Activated effector memory CD4-positive, alpha-beta T cell treated with Interleukin-2 at 50 U/mL for 16 hours (primary cell): Measurements from ENCODE around the gene LIPH.
A peak's percentile ranks its signal among the peaks of the same experiment; 100 is the strongest.

Experiments
- DNase-seq: peaks from one replicate; pipeline ENCODE4 v3.0.0-alpha.2; 2020

Gene LIPH

DNA sequence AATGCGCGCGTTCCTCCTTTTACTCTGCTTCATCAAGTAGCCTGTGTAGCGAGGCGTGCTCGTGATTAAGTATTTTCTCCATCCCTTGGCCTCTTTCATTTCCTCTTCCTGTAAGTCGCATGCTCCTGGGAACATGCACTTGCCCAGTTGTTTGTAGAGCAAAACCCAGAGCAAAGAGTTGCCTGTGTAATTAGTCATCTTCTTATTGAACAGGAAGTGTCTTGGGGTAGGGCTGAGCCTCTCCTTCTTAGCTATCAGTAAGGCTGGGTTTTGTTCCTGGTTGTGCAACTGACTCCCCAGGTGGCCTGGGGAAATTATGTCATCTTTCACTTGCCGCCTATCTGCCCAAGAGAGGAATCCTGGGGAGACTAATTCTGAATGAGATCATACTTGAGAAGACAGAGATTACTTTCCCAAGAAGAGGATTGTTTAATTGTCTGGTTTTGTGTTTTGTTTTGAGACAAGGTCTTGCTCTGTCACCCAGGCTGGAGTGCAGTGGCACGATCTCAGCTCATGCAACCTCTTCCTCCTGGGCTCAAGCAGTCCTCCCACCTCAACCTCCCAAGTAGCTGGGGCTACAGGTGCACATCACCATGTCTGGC is 14.9 kb downstream of the LIPH start:
- DNase-seq = no peak

- DNase-seq = no peak
Measured at GRCh38 chr3:185534511-185534910, 17.9 kb downstream of the LIPH start.

DNA sequence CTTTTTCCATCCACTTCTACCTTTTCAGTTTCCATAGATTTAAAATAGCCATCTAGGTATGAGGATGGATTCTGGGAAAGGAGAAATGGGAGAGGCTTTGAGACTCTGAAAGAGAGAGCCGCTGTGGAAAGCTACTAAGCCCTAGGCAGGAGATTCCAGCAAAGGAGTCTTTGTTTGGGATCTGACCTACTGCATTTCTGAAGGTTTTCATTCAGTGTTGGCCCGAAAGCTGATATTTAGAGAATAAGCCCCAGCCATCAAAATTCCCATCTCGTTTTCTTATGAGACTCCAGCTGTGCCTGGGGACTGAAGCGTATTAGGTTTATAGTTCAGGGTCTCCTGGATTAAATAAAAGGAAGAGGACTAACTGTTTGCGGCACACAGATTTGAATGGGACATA is 19.5 kb downstream of the LIPH start:
- no peak for DNase-seq

- DNase-seq = no peak
Measured at GRCh38 chr3:185530856-185531255, 21.5 kb downstream of the LIPH start.

GRCh38 chr3:185528532-185528931 is 23.9 kb downstream of the LIPH start:
- no peak for DNase-seq

DNA sequence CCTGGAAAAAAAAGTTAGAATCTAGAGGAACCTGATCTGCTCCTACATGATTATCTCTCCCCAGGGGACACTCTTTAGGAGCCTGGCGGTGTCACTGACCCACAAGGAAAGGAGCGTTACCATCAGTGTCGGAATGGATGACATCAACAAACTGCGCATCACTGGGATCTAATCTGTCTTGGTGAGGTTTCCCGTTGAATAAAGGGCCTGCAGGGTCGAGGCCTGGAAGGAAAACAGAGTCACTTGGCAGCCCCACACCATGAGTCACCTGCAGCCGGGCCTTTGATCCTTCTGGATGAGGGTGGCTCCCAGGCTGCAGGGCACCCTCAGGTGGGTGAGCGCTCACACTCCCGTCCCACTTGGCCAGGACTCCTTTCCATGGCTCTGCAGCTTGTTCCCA is 25.0 kb downstream of the LIPH start:
- DNase-seq = no peak

- DNase-seq = no peak
Measured at GRCh38 chr3:185526349-185526951, 25.9 kb downstream of the LIPH start.

GRCh38 chr3:185521349-185522138 is 30.8 kb downstream of the LIPH start:
- DNase-seq = no peak

DNA sequence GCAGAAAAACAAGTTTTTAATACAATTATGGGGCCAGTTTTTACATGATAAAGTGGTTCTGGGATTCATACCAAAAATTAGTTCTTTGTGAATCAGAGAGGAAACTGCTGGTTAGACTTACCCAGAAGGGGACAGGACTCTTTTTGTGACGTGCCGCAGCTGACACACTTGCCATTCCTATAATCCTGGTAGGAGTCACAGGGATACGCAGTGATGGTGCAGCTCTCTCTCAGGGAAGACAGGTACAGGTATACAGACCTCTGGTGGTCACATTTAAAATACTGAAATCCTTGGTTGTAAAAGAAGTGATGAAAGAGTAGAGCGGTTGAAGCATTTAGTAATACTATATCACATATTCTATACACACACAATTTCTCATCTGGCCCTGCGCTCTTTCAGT is 33.4 kb downstream of the LIPH start:
- no peak for DNase-seq

DNA sequence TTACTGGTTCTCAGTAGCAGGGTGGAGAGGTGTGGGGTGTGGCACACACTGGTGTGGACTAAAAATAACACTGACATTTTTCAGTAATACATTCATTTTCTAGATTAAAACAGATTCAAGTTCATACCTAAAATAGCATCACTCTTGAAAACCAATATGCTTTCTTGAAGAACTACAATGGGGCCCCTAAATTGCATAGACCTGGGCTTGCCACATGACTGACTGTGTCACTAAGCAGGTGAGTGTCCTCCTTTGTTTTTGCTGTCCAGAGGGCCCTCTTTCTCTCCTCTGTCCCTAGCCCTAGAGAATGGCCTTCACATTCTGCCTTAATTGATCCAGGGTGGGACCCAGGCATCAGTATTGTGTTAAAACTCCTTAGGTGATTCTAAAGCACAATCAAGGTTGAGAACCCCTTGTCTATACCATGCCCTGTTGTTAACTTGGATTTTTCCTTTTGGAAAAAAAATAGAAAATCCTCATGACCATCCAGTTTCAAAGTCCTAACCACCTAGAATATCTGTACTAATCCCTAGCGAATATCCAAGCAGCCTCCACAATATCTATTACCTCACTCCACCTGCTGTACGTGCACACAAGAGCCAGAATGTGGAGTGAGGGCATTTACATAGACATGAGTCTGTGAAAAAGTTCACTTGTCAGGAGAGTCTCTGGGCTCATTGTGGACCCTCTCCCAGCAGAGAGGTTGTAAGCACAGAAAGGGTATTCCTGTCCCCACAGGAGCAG is 34.8 kb downstream of the LIPH start:
- DNase-seq = no peak

GRCh38 chr3:185511711-185512110 is 40.7 kb downstream of the LIPH start:
- DNase-seq = no peak

DNA sequence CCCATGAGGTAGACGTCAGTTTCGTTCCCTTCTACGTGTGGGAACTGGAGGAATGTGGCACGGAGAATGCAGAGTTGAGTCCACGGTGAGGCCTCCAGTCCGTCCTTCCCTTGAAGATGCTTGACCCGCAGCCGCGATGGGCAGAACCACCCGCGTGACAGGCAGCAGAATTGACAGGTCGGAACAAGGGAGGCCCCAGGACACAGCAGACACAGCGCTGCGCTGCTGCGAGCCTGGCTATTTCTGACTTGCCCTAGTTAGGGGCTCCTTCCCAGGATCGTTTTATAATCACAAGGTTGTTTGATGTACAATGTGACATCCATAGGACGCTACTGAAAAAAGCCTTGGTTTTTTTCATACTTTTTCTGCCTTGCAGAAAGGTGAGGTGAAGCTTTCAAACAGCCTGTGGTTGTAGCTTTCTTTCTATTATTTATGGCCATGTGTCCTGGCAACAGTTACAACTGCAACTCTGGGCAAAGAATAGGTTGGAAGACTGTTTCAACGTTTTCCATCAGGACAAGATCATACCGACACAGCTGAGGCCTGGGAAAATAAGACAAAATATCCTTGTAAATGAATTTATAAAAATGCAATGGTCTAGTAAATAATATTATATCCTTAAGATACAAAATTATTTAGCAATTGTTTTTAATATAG is 43.9 kb downstream of the LIPH start:
- no peak for DNase-seq

DNA sequence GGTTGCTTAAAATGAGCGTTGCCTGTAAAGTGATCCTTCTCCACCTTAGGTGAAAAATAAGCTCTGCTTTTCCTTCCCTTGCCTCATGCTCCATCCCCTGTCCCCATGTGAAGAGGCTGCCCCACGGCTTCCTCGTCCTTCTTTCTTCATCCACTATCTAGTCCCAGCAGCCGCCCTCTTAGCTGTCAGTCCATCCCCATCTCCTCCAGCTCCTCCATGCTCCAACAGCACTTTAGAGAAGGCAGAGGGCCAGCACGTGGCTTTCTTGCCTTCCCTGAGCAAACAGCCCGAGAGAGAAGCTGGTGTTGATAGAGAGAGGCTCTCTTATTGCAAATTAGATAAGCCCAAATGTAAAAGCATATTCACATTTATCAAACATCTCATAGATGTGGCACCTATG is 44.5 kb downstream of the LIPH start:
- DNase-seq = no peak

DNA sequence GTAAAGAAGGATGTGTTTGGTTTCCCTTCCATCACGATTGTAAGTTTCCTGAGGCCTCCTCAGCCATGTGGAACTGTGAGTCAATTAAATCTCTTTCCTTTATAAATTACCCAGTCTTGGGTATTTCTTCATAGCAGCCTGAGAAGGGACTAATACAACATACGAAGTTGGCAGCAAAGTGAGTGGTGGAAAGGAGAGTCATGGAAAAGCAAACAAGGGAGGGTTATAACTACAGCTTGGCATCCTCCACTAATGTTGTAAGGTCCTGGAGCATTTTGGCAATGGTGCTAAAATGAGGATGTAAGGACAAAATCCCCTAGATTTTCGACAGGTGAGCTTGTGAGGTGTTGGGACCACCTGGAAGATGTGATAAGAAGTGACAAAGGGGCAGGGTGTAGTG is 47.8 kb downstream of the LIPH start:
- no peak for DNase-seq

DNA sequence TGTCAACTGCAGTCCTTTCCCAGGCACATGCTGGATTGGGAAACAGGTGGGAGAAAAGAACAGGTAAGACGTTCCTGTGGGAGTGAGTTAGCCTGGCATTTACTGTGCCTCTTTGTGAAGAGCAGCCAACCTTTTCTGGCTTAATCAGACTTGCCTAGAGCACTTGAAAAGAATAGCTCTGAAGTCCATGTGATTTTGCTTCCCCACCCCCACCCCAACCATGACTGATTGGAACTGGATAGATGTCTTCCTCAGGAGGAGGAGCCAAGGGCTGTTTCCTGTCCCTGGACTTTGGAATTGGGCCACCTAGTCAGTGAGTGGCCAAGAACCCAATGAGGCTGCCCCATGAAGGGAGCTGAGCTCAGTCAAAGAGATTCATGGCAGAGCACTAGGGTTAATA is 48.9 kb downstream of the LIPH start:
- DNase-seq = no peak

GRCh38 chr3:185502987-185503386 is 49.4 kb downstream of the LIPH start:
- no peak for DNase-seq

DNA sequence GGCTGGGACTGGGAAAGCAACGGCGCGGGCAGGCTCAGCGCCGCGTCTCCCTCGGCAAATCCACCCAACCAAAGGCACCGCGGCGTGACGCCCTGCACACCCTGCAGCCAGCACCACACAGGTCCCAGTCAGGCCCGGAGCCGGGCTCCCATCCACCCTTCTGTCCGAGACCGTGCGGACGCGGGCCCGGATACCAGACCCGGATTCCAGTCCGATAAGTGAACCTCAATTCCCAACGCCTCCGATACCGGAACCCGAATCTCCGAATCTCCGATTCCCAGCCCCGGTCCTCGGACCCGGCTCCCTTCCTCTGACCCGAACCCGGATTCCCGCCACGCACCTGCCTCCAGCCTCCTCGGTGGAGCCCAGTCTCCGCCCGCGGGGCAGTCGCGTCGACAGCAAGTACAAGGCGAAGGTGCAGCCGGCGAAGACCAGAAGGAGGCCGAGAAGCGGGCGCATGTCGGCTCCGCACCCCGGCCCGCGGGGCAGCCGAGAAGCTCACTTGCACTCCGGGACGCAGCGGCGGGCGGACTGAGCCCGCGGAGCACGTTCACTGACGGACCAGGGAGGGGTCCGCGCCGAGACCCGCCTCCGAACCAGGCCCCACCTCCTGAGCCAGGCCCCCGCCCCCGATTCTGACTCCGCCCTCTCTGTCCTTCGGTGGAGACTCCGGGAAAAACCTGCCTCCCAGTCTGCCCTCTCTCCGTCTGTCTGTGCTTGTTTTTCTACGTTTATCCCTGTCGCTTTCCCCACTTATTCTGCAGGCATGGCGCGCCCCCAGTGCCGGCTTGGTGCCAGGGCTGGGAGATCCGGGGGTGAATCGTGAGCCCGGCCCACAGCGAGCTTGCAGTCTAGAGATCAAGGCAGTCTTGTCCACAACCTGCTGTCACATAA is 53.6 kb downstream of the LIPH start, which contains the start of gene TMEM41A:
TSS of gene TMEM41A (minus strand) at position 533 of the 894 bp plus-strand sequence. CDS start at position 459, 74 bp downstream.
- peak; percentile 84 for DNase-seq

DNA sequence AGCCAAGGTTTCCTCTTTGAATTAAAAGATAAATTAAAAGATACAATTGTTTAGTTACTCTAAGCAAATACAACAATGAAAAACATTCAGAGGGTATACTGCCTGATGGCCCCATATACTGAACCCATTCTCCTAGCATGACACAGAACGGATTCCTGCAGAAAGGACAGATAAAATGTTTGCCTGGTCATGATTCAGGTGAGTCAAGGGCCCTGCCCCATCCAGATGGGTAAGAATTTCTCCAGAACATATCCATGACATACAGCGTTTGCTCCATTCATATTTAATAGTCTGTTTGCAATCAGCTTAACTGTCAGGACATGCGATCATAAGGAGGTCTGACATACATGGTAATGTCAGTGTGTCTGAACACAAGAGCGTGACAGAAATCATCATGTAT is 62.1 kb downstream of the LIPH start:
- DNase-seq = no peak

- DNase-seq = no peak
Measured at GRCh38 chr3:185489462-185489861, 62.9 kb downstream of the LIPH start.

GRCh38 chr3:185488465-185488864 is 63.9 kb downstream of the LIPH start:
- DNase-seq = no peak

DNA sequence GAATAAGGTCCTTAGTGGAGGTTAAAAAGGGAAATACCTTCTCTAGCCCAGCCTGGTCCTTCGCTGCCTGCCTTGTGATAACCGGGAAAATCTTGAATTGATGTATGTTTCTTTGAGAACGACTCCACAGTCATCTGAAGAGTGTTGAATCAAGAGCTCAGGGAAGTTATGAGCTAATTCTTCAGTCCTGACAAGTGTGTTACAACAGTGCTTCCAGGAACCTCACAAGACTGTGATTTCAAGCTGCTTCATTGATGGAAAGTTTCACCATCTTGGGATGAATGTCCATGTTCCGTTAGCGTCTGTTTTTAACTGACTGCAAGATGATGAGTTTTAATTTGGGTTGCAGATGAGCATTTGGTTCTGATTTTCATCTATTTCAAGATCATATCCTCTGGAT is 66.0 kb downstream of the LIPH start:
- DNase-seq = no peak

DNA sequence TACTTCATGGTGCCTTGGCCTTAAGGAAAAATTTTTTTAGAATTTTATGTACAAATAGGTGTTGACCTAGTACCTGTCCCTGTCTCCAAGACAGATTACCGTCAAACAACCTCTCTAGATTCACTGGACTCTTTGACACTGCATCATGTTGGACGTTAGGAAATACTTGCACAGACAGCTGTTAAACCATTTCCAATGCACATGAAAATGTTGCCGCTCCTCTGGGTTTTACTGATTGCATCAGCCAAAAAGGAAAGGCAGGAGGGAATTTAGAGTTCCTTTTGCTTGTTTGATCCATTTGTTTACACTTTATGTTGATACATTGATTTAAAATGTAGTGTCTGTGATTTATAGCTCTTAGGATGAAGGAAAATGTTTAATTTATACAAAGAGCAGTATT is 68.1 kb downstream of the LIPH start:
- no peak for DNase-seq
